ENCODE measurements around the gene CCSER1.
A peak's percentile ranks its signal among the peaks of the same experiment; 100 is the strongest.

Gene CCSER1

GRCh38 chr4:90960840-90961239 is 833.6 kb downstream of the CCSER1 start:
- DNase-seq = no peak

GRCh38 chr4:90970021-90970420 is 842.8 kb downstream of the CCSER1 start:
- no peak for DNase-seq

- no peak for DNase-seq
Measured at GRCh38 chr4:90977726-90978125, 850.5 kb downstream of the CCSER1 start.

- no peak for DNase-seq
Measured at GRCh38 chr4:90979556-90979955, 852.4 kb downstream of the CCSER1 start.

- DNase-seq = no peak
Measured at GRCh38 chr4:90982813-90983212, 855.6 kb downstream of the CCSER1 start.

- DNase-seq = no peak
Measured at GRCh38 chr4:90990284-90990683, 863.1 kb downstream of the CCSER1 start.

GRCh38 chr4:90992213-90992612 is 865.0 kb downstream of the CCSER1 start:
- no peak for DNase-seq

- DNase-seq = no peak
Measured at GRCh38 chr4:90994851-90995574, 867.8 kb downstream of the CCSER1 start.

GRCh38 chr4:90995996-90996395 is 868.8 kb downstream of the CCSER1 start:
- no peak for DNase-seq

GRCh38 chr4:90996813-90997212 is 869.6 kb downstream of the CCSER1 start:
- no peak for DNase-seq

- no peak for DNase-seq
Measured at GRCh38 chr4:91015861-91016260, 888.7 kb downstream of the CCSER1 start.

GRCh38 chr4:91019513-91019912 is 892.3 kb downstream of the CCSER1 start:
- no peak for DNase-seq

- DNase-seq = no peak
Measured at GRCh38 chr4:91025241-91026148, 898.3 kb downstream of the CCSER1 start.

GRCh38 chr4:91028228-91028627 is 901.0 kb downstream of the CCSER1 start:
- DNase-seq = no peak

GRCh38 chr4:91031761-91032160 is 904.6 kb downstream of the CCSER1 start:
- no peak for DNase-seq

- no peak for DNase-seq
Measured at GRCh38 chr4:91032725-91033445, 905.7 kb downstream of the CCSER1 start.

GRCh38 chr4:91035276-91035675 is 908.1 kb downstream of the CCSER1 start:
- DNase-seq = no peak

- no peak for DNase-seq
Measured at GRCh38 chr4:91037951-91038350, 910.8 kb downstream of the CCSER1 start.

- DNase-seq = no peak
Measured at GRCh38 chr4:91057871-91058270, 930.7 kb downstream of the CCSER1 start.

GRCh38 chr4:91058345-91058744 is 931.2 kb downstream of the CCSER1 start:
- DNase-seq = no peak

- peak; percentile 62 for DNase-seq
Measured at GRCh38 chr4:91064157-91064853, 937.1 kb downstream of the CCSER1 start.

- no peak for DNase-seq
Measured at GRCh38 chr4:91065117-91065516, 937.9 kb downstream of the CCSER1 start.

Data from right kidney (tissue), 1 donor.